HFF-Myc (cell line): ENCODE results near the gene JPH3.
"Not testable (repeated sequence)": the region's sequence is repeated elsewhere in the genome, so short reads cannot be mapped to it uniquely, and the experiment has no call there.

Experiments used
- DNase-seq: peaks from one replicate; pipeline ENCODE4 v3.0.0-alpha.2; 2011; ENCODE audit warnings: low read depth; ENCODE audit errors: extremely low read depth
- H3K4me3 ChIP-seq: replicated peaks from 2 replicates; pipeline ENCODE4 v1.5.1; 2011; ENCODE audit warnings: low read depth, mild to moderate bottlenecking, control low read depth, low read length
- CTCF ChIP-seq: IDR thresholded peaks from 2 replicates; pipeline ENCODE4 v1.5.1; 2012; ENCODE audit warnings: mild to moderate bottlenecking, low read depth, low read length, control low read depth; ENCODE audit errors: missing control alignments

JPH3 gene

GRCh38 chr16:87575027-87575804 lies 27.1 kb upstream of the JPH3 start:
- H3K4me3 ChIP-seq = no peak overlapping the region
- DNase-seq = no peak
- TF ChIP-seq CTCF = no peak

GRCh38 chr16:87576171-87576570 lies 26.1 kb upstream of the JPH3 start:
- H3K4me3 ChIP-seq = no peak overlapping the region
- no peak for TF ChIP-seq CTCF
- no peak for DNase-seq

GRCh38 chr16:87578142-87578930 lies 24.0 kb upstream of the JPH3 start:
- not testable (repeated sequence) for DNase-seq, H3K4me3 ChIP-seq

GRCh38 chr16:87579691-87580090 lies 22.6 kb upstream of the JPH3 start:
- DNase-seq = no peak
- no peak for TF ChIP-seq CTCF
- H3K4me3 ChIP-seq = no peak overlapping the region

- TF ChIP-seq CTCF = no peak
- peak; percentile 49 for DNase-seq
- H3K4me3 ChIP-seq = no peak overlapping the region
Measured at GRCh38 chr16:87580855-87581261, 21.4 kb upstream of the JPH3 start.

- peak overlapping the region; percentile 22; the same call in 1 of the 2 replicates for H3K4me3 ChIP-seq
- peak; percentile 85 for DNase-seq
- no peak for TF ChIP-seq CTCF
Measured at GRCh38 chr16:87581857-87582215, 20.5 kb upstream of the JPH3 start.

GRCh38 chr16:87582216-87582965 lies 19.9 kb upstream of the JPH3 start:
- H3K4me3 ChIP-seq = peak overlapping the region; percentile 22
- DNase-seq = no peak
- no peak for TF ChIP-seq CTCF
